Measurements from ENCODE around the gene CAPN15. TPM values are rescaled to one million over a fixed set of nuclear protein-coding genes. Genes with fewer than 3 reads are reported as not detected.
"Not testable (repeated sequence)": the region's sequence is repeated elsewhere in the genome, so short reads cannot be mapped to it uniquely, and the experiment has no call there.

The CAPN15 gene
- total RNA-seq = 56.9 and 60.3 TPM in 2 replicates
- long read RNA-seq, partial matches to known transcripts = 0 of 1 reads
- long read RNA-seq, other reads (novel, unspliced or antisense) = 1 of 1 reads

GRCh38 chr16:527015-527903 lies at the start of gene CAPN15:
TSS of gene CAPN15 (plus strand) at chr16:527712. CDS start at chr16:546839, 19,127 bp downstream.
- Mint-ChIP-seq H3K27ac (ENCODE audit: unreplicated experiment) (peak within 1 kb of the TSS; percentile 97), H3K4me1 (peaks cover 26% of the 10 kb centered on the region), H3K9me3 (no peaks in the 10 kb centered on the region), H3K36me3 (ENCODE audit: low read depth) (peaks cover 3% of the 10 kb centered on the region), H3K27me3 (ENCODE audit: low read depth) (peaks cover 4% of the 10 kb centered on the region), H3K4me3 (peak within 1 kb of the TSS; percentile 94)
- TF ChIP-seq CTCF (conservative IDR thresholded peaks at IDR 0.05) = peak; percentile 48
- DNase-seq (ENCODE audit: low read depth, low spot score) = peak; percentile 83

GRCh38 chr16:478287-478686 lies 49.2 kb upstream of the CAPN15 start:
- H3K36me3 Mint-ChIP-seq (ENCODE audit: low read depth); H3K27ac Mint-ChIP-seq (ENCODE audit: unreplicated experiment); H3K4me3 Mint-ChIP-seq; H3K9me3 Mint-ChIP-seq; H3K27me3 Mint-ChIP-seq (ENCODE audit: low read depth); DNase-seq (ENCODE audit: low read depth, low spot score): not testable (repeated sequence)
- peaks cover 33% of the 10 kb centered on the region for H3K4me1 Mint-ChIP-seq

GRCh38 chr16:482468-483185 lies 44.9 kb upstream of the CAPN15 start:
- no peaks in the 10 kb centered on the region for H3K9me3 Mint-ChIP-seq
- no peaks in the 10 kb centered on the region for H3K27me3 Mint-ChIP-seq (ENCODE audit: low read depth)
- no peak for TF ChIP-seq CTCF (conservative IDR thresholded peaks at IDR 0.05)
- no peak for DNase-seq (ENCODE audit: low read depth, low spot score)
- peaks cover 3% of the 10 kb centered on the region for H3K36me3 Mint-ChIP-seq (ENCODE audit: low read depth)
- peaks cover 21% of the 10 kb centered on the region for H3K4me1 Mint-ChIP-seq
- H3K27ac Mint-ChIP-seq (ENCODE audit: unreplicated experiment) = peak overlapping the region; percentile 86
- H3K4me3 Mint-ChIP-seq = no peak overlapping the region

- H3K36me3 Mint-ChIP-seq (ENCODE audit: low read depth) = peaks cover 6% of the 10 kb centered on the region
- no peaks in the 10 kb centered on the region for H3K9me3 Mint-ChIP-seq
- H3K27ac Mint-ChIP-seq (ENCODE audit: unreplicated experiment) = peak overlapping the region; percentile 86
- TF ChIP-seq CTCF (conservative IDR thresholded peaks at IDR 0.05) = no peak
- H3K27me3 Mint-ChIP-seq (ENCODE audit: low read depth) = no peaks in the 10 kb centered on the region
- DNase-seq (ENCODE audit: low read depth, low spot score) = no peak
- H3K4me1 Mint-ChIP-seq = peaks cover 21% of the 10 kb centered on the region
- H3K4me3 Mint-ChIP-seq = peak overlapping the region; percentile 67
These were observed 44.0 kb upstream of the CAPN15 start for GRCh38 chr16:483341-484075.

- Mint-ChIP-seq H3K9me3 (no peaks in the 10 kb centered on the region), H3K27ac (ENCODE audit: unreplicated experiment) (no peak overlapping the region), H3K4me3 (no peak overlapping the region), H3K36me3 (ENCODE audit: low read depth) (peaks cover 10% of the 10 kb centered on the region), H3K4me1 (no peaks in the 10 kb centered on the region), H3K27me3 (ENCODE audit: low read depth) (no peaks in the 10 kb centered on the region)
- no peak for TF ChIP-seq CTCF (conservative IDR thresholded peaks at IDR 0.05)
- no peak for DNase-seq (ENCODE audit: low read depth, low spot score)
These were observed 37.9 kb upstream of the CAPN15 start for GRCh38 chr16:489606-490005.

Data from neural crest cell (in vitro differentiated cells).